IMR-90 (cell line): Measurements from ENCODE around the gene POR. TPM values are rescaled to one million over a fixed set of nuclear protein-coding genes. Genes with fewer than 3 reads are reported as not detected.

Experiments used
- ATAC-seq: fragments of 200-7000 bp; cut with Tn5 transposase; 2 replicates; pipeline ENCODE4 v1.9.1; 2020; ENCODE audit warnings: low read depth, mild to moderate bottlenecking, moderate library complexity
- BruUV-seq: library from RNA; stranded (reverse); fragments of 400-500 nt; replicated peaks from 2 replicates; lab custom pipeline; 2021; lab: Mats Ljungman, UMichigan
- CTCF ChIA-PET: fragments of 300-600 bp; formaldehyde crosslinking; extraction: SDS; loops from one replicate; lab custom pipeline; 2021; ENCODE audit warnings: antibody characterized with exemption; lab: Yijun Ruan, JAX
- POLR2A ChIA-PET: fragments of 300-600 bp; sonication (Branson Sonifier 250); formaldehyde crosslinking; loops from one replicate; lab custom pipeline; 2022; ENCODE audit warnings: antibody characterized with exemption; ENCODE audit not compliant: unreplicated experiment; lab: Charles Lee
- DNase-seq: peaks from one replicate; pipeline ENCODE4 v3.0.0; 2013
- H2AFZ ChIP-seq: replicated peaks from 2 replicates; pipeline ENCODE3; 2013; ENCODE audit warnings: low read length, mild to moderate bottlenecking; ENCODE audit not compliant: poor library complexity
- H2AK5ac ChIP-seq: 2 replicates; pipeline ENCODE4 v1.6.1; 2013; ENCODE audit warnings: low read depth, low read length, inconsistent platforms
- H2AK9ac ChIP-seq: replicated peaks from 2 replicates; pipeline ENCODE3; 2013; ENCODE audit warnings: mild to moderate bottlenecking, low read depth, low read length, moderate library complexity; ENCODE audit not compliant: poor library complexity
- H2BK120ac ChIP-seq: 2 replicates; pipeline ENCODE4 v1.6.1; 2013; ENCODE audit warnings: low read depth, low read length, inconsistent platforms
- H2BK15ac ChIP-seq: 3 replicates; pipeline ENCODE4 v1.6.1; 2013; ENCODE audit warnings: low read depth, low read length, inconsistent platforms
- H2BK20ac ChIP-seq: 2 replicates; pipeline ENCODE4 v1.6.1; 2013; ENCODE audit warnings: low read depth, mild to moderate bottlenecking, inconsistent platforms, low read length, moderate library complexity
- H2BK5ac ChIP-seq: 2 replicates; pipeline ENCODE4 v1.6.1; 2013; ENCODE audit warnings: mild to moderate bottlenecking, low read depth, low read length, inconsistent platforms; ENCODE audit not compliant: poor library complexity, severe bottlenecking
- H3K14ac ChIP-seq: replicated peaks from 2 replicates; pipeline ENCODE4 v1.6.1; 2013; ENCODE audit warnings: low read depth, low read length, inconsistent platforms
- H3K18ac ChIP-seq: 2 replicates; pipeline ENCODE4 v1.6.1; 2013; ENCODE audit warnings: low read depth, low read length, control low read depth
- H3K23ac ChIP-seq: 2 replicates; pipeline ENCODE4 v1.6.1; 2013; ENCODE audit warnings: low read depth, low read length, inconsistent platforms
- H3K27ac ChIP-seq: 2 replicates; pipeline ENCODE4 v1.5.1; 2013; ENCODE audit warnings: mild to moderate bottlenecking, control low read depth, low read length; ENCODE audit not compliant: insufficient read depth
- H3K27me3 ChIP-seq: 2 replicates; pipeline ENCODE4 v1.6.1; 2013; ENCODE audit warnings: low read length; ENCODE audit not compliant: control insufficient read depth, insufficient read depth
- H3K36me3 ChIP-seq: 2 replicates; pipeline ENCODE4 v1.6.1; 2013; ENCODE audit warnings: low read length, mixed read lengths; ENCODE audit not compliant: control insufficient read depth, insufficient read depth
- H3K4ac ChIP-seq: 2 replicates; pipeline ENCODE4 v1.6.1; 2013; ENCODE audit warnings: low read depth, low read length, inconsistent platforms
- H3K4me1 ChIP-seq: 2 replicates; pipeline ENCODE4 v1.6.1; 2013; ENCODE audit warnings: low read length, mixed read lengths; ENCODE audit not compliant: control insufficient read depth, insufficient read depth
- H3K4me2 ChIP-seq: 2 replicates; pipeline ENCODE4 v1.6.1; 2013; ENCODE audit warnings: low read depth, mild to moderate bottlenecking, control low read depth, low read length, moderate library complexity
- H3K4me3 ChIP-seq: 2 replicates; pipeline ENCODE4 v1.5.1; 2013; ENCODE audit warnings: low read depth, mild to moderate bottlenecking, control low read depth, low read length, moderate library complexity; ENCODE audit not compliant: insufficient read depth
- H3K56ac ChIP-seq: 2 replicates; pipeline ENCODE4 v1.6.1; 2013; ENCODE audit warnings: low read length, inconsistent platforms; ENCODE audit not compliant: insufficient read depth; ENCODE audit errors: extremely low read depth
- H3K79me1 ChIP-seq, 2 experiments: 2 replicates each; pipeline ENCODE4 v1.6.1; 2013; ENCODE audit warnings: low read length in 2 of 2, inconsistent platforms in 1 of 2, low read depth in 1 of 2
- H3K9ac ChIP-seq: 2 replicates; pipeline ENCODE4 v1.6.1; 2013; ENCODE audit warnings: low read depth, low read length, control low read depth
- H3K9me1 ChIP-seq: 2 replicates; pipeline ENCODE4 v1.6.1; 2013; ENCODE audit warnings: low read length, inconsistent platforms; ENCODE audit not compliant: insufficient read depth
- H3K9me3 ChIP-seq: 2 replicates; pipeline ENCODE4 v1.6.1; 2013; ENCODE audit warnings: low read length; ENCODE audit not compliant: control insufficient read depth, insufficient read depth
- H4K20me1 ChIP-seq: 2 replicates; pipeline ENCODE4 v1.6.1; 2013; ENCODE audit warnings: low read length, inconsistent platforms; ENCODE audit not compliant: insufficient read depth
- H4K5ac ChIP-seq: 2 replicates; pipeline ENCODE4 v1.6.1; 2013; ENCODE audit warnings: mild to moderate bottlenecking, low read depth, low read length, control low read depth
- H4K8ac ChIP-seq, 2 experiments: 2 replicates each; pipeline ENCODE4 v1.6.1; 2013; ENCODE audit warnings: low read depth in 2 of 2, low read length in 2 of 2, control low read depth in 1 of 2, inconsistent platforms in 1 of 2
- H4K91ac ChIP-seq: 2 replicates; pipeline ENCODE4 v1.6.1; 2013; ENCODE audit warnings: low read depth, low read length, inconsistent platforms; ENCODE audit not compliant: insufficient read depth
- BHLHE40 ChIP-seq: fragments of 150-350 bp; IDR thresholded peaks from 2 replicates; pipeline ENCODE4 v1.6.1; 2016; ENCODE audit warnings: mild to moderate bottlenecking, low read depth, low read length
- CHD1 ChIP-seq: IDR thresholded peaks from 2 replicates; pipeline ENCODE4 v1.6.1; 2012; ENCODE audit warnings: low read depth, low read length, improper control_type of control experiment
- MXI1 ChIP-seq: IDR thresholded peaks from 2 replicates; pipeline ENCODE4 v1.6.1; 2012; ENCODE audit warnings: low read depth, mild to moderate bottlenecking, low read length, moderate library complexity, borderline replicate concordance
- WGBS, 2 experiments: methylation state at CpG; one replicate each; pipeline versions ENCODE4 v1.1.5 to v1.1.7; 2013; ENCODE audit warnings: missing lambda C conversion rate in 2 of 2; ENCODE audit not compliant: insufficient read length in 1 of 2; ENCODE audit errors: extremely low coverage in 2 of 2; 5-methylcytosine and 5-hydroxymethylcytosine counted together
- dilution Hi-C: fragments of 300-500 bp; cut with HindIII; formaldehyde crosslinking; loops from one replicate; pipeline ENCODE4 v1.14.3; 2018; ENCODE audit warnings: low sequenced_read_pairs; ENCODE audit not compliant: unreplicated experiment
- in situ Hi-C: fragments of 300-500 bp; cut with MboI; formaldehyde crosslinking; loops from 3 replicates; pipeline ENCODE4 v1.14.3; 2019; ENCODE audit warnings: low sequenced_read_pairs, inconsistent platforms, mixed read lengths
- intact Hi-C: fragments of 100-400 bp; cut with micrococcal nuclease; formaldehyde crosslinking; loops from 2 replicates; pipeline ENCODE4 v1.10.0; 2022
- polyA plus RNA-seq, 3 experiments: library from polyadenylated mRNA; depleted of rRNA; stranded (reverse); fragments of >200 nt; gene quantifications; 2 replicates each; pipeline ENCODE4 v1.2.3, GENCODE V29; 2012; ENCODE audit warnings: low replicate concordance in 1 of 3
- total RNA-seq: library from RNA; depleted of rRNA; stranded (reverse); fragments of >200 nt; gene quantifications from 2 replicates; pipeline ENCODE4 v1.2.3, GENCODE V29; 2012

The POR gene
- total and polyA plus RNA-seq, 2 of the 4 experiments (the other 2 are of a cell fraction) = 25.5 to 42.2 TPM

- H2BK20ac ChIP-seq = no peak overlapping the region
- BruUV-seq = no TSS peak
- H3K4me2 ChIP-seq = no peak overlapping the region
- no peak overlapping the region for H3K23ac ChIP-seq
- H4K91ac ChIP-seq = no peak overlapping the region
- peaks cover 23% of the 10 kb centered on the region for H3K9me1 ChIP-seq
- peaks cover 3% of the 10 kb centered on the region; the same call in 1 of the 2 replicates for H4K20me1 ChIP-seq
- no peak overlapping the region for H3K56ac ChIP-seq
- H3K79me1 ChIP-seq = peaks cover 15 to 24% of the 10 kb centered on the region in 2 experiments
- in situ Hi-C loops = no loop called here
- TF ChIP-seq BHLHE40 = no peak
- no peak for TF ChIP-seq MXI1
- no peak for TF ChIP-seq CHD1
- H2BK15ac ChIP-seq = no peak overlapping the region
- peaks cover 8% of the 10 kb centered on the region for H3K4me1 ChIP-seq
- ChIA-PET CTCF (no interaction called here), POLR2A (no interaction called here)
- H4K8ac ChIP-seq = no peak overlapping the region
- no peak overlapping the region for H3K18ac ChIP-seq
- no peak overlapping the region for H2AK9ac ChIP-seq
- intact Hi-C loops = no loop called here
- H3K36me3 ChIP-seq = peaks cover 1% of the 10 kb centered on the region
- no peak overlapping the region for H3K4me3 ChIP-seq
- no peaks in the 10 kb centered on the region for H3K27me3 ChIP-seq
- no peak overlapping the region for H3K27ac ChIP-seq
- H3K9me3 ChIP-seq = no peaks in the 10 kb centered on the region
- DNase-seq (no peak), ATAC-seq (no peak)
- no peak overlapping the region for H2AFZ ChIP-seq
- 68% methylated on average over 6 of the region's 11 CpGs; no CpG with 5 or more reads in 1 of the 2 experiments for WGBS, 2 experiments
- no peak overlapping the region for H2BK120ac ChIP-seq
- no peak overlapping the region for H4K5ac ChIP-seq
- H3K4ac ChIP-seq = no peak overlapping the region
- no peak overlapping the region for H3K9ac ChIP-seq
- H2AK5ac ChIP-seq = no peak overlapping the region
- dilution Hi-C loops = no loop called here
- no peak overlapping the region for H3K14ac ChIP-seq
- no peak overlapping the region for H2BK5ac ChIP-seq
Measured at GRCh38 chr7:75876126-75876881, 38.7 kb upstream of the POR start.
